ENCODE results near the gene CST9. TPM values are rescaled to one million over a fixed set of nuclear protein-coding genes. Genes with fewer than 3 reads are reported as not detected.

CST9 gene
- total RNA-seq, 1 experiment from 2014 or later: not detected

DNA sequence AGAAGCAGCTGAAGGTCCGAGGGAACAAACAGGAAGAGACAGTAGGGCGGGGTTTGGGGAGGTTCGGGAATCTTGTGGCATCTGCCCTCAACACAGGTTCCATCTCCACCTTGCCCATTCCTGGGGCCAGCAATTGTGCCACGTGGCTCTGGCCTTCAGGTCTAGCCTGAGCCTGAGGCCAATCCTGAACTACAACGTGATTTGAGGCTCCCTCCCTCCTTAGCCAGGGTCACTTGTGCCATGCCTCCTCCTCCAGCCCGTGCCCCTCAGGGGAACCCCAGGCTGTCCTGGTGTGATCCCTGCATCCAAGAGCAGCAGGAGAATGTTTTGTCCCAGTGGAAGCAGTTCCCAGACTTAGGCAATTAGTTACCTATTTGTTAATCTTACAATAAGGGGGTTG lies 3.0 kb downstream of the CST9 start:
- Histone ChIP-seq H2BK20ac (ENCODE audit: low read depth, low read length, poor library complexity, severe bottlenecking) (no peak overlapping the region), H3T11ph (ENCODE audit: low read length) (no peak overlapping the region), H2AK5ac (ENCODE audit: insufficient read length, low read length) (no peak overlapping the region), H3K79me2 (ENCODE audit: insufficient read depth, low read length) (no peaks in the 10 kb centered on the region), H3K27me3 (ENCODE audit: insufficient read depth, low read length) (no peaks in the 10 kb centered on the region), H2AFZ (ENCODE audit: low read length) (no peak overlapping the region), H2BK5ac (ENCODE audit: insufficient read length, low read length) (no peak overlapping the region), H4K91ac (ENCODE audit: insufficient read length, low read depth, low read length) (no peak overlapping the region), H3K4ac (ENCODE audit: low read depth, low read length) (no peak overlapping the region), H3K14ac (ENCODE audit: insufficient read depth, low read length) (no peak overlapping the region), H3K27ac (ENCODE audit: insufficient read length, low read depth, low read length) (no peak overlapping the region), H2BK12ac (ENCODE audit: insufficient read length, low read depth, low read length) (no peak overlapping the region), H3K9ac (ENCODE audit: extremely low read depth, insufficient read length, low read length) (no peak overlapping the region), H2BK120ac (ENCODE audit: low read depth, low read length, poor library complexity, severe bottlenecking) (no peak overlapping the region), H4K5ac (ENCODE audit: insufficient read length, low read depth, low read length) (no peak overlapping the region), H4K8ac (replicated peaks; ENCODE audit: insufficient read length, low read depth, low read length) (no peak overlapping the region), H4K20me1 (ENCODE audit: control insufficient read depth, insufficient read depth, insufficient read length) (no peaks in the 10 kb centered on the region), H3K4me1 (ENCODE audit: insufficient read depth, low read length) (no peaks in the 10 kb centered on the region), H3K56ac (ENCODE audit: insufficient read length, low read depth, low read length) (no peak overlapping the region), H3K9me3 (ENCODE audit: control insufficient read depth, low read depth, low read length) (no peaks in the 10 kb centered on the region), H3K79me1 (ENCODE audit: insufficient read depth, low read depth, low read length, poor library complexity, severe bottlenecking) (no peaks in the 10 kb centered on the region), H2BK15ac (ENCODE audit: low read depth, low read length) (no peak overlapping the region), H3K23ac (ENCODE audit: insufficient read length, low read depth, low read length) (no peak overlapping the region), H3K4me2 (ENCODE audit: insufficient read depth, insufficient read length, low read length) (no peak overlapping the region), H3K18ac (ENCODE audit: insufficient read length, low read depth, low read length) (no peak overlapping the region), H3K23me2 (ENCODE audit: insufficient read length, low read depth, low read length, poor library complexity, severe bottlenecking) (no peaks in the 10 kb centered on the region)
- TF ChIP-seq, protein P1, sequence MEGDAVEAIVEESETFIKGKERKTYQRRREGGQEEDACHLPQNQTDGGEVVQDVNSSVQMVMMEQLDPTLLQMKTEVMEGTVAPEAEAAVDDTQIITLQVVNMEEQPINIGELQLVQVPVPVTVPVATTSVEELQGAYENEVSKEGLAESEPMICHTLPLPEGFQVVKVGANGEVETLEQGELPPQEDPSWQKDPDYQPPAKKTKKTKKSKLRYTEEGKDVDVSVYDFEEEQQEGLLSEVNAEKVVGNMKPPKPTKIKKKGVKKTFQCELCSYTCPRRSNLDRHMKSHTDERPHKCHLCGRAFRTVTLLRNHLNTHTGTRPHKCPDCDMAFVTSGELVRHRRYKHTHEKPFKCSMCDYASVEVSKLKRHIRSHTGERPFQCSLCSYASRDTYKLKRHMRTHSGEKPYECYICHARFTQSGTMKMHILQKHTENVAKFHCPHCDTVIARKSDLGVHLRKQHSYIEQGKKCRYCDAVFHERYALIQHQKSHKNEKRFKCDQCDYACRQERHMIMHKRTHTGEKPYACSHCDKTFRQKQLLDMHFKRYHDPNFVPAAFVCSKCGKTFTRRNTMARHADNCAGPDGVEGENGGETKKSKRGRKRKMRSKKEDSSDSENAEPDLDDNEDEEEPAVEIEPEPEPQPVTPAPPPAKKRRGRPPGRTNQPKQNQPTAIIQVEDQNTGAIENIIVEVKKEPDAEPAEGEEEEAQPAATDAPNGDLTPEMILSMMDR (conservative IDR thresholded peaks at IDR 0.05): no peak
- no peaks in the 10 kb centered on the region for H3K36me3 Mint-ChIP-seq (ENCODE audit: insufficient read depth in 1 of 3, low read depth in 3 of 3)
- no CpG with 5 or more reads among the region's 6 CpGs for WGBS (ENCODE audit: extremely low coverage, insufficient read length, low lambda C conversion rate)
- peaks cover 13% of the 10 kb centered on the region for H3K27me3 Mint-ChIP-seq (ENCODE audit: low read depth)
- H3K9me3 Mint-ChIP-seq: no peaks in the 10 kb centered on the region
- peaks cover 3 to 23% of the 10 kb centered on the region in 2 experiments; a peak in 3 of 4 replicates for H3K4me1 Mint-ChIP-seq
- H3K27ac Mint-ChIP-seq: no peak overlapping the region
- no peak overlapping the region for H3K4me3 Mint-ChIP-seq
- DNase-seq: no peak
